ENCODE measurements around the gene SULT4A1.

DNA sequence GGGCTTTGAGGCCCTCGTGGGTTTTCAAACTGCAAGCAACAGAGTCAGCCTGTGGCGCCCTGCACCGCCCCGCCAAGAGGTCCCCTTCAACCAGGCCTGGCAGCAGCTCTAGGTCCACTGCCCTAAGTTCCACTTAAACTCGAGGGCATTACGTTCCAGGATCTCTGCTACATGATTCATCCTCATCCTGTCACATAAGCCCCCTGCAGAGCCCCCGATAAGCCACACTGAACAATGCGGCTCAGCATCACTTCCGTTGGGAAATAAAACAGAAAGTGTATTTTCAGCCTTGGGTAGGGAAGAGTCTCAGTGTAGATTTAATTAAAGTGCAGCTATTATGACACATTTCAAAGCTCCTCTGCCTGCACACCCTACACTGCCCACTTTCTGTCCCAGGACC, 24.6 kb downstream of the SULT4A1 start:
- TF ChIP-seq, protein P1, sequence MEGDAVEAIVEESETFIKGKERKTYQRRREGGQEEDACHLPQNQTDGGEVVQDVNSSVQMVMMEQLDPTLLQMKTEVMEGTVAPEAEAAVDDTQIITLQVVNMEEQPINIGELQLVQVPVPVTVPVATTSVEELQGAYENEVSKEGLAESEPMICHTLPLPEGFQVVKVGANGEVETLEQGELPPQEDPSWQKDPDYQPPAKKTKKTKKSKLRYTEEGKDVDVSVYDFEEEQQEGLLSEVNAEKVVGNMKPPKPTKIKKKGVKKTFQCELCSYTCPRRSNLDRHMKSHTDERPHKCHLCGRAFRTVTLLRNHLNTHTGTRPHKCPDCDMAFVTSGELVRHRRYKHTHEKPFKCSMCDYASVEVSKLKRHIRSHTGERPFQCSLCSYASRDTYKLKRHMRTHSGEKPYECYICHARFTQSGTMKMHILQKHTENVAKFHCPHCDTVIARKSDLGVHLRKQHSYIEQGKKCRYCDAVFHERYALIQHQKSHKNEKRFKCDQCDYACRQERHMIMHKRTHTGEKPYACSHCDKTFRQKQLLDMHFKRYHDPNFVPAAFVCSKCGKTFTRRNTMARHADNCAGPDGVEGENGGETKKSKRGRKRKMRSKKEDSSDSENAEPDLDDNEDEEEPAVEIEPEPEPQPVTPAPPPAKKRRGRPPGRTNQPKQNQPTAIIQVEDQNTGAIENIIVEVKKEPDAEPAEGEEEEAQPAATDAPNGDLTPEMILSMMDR (conservative IDR thresholded peaks at IDR 0.05; ENCODE audit: low read length): no peak
- no peak for TF ChIP-seq EZH2phosphoT487 (IDR thresholded peaks at IDR 0.05; ENCODE audit: borderline replicate concordance, low read depth, low read length)
